Endothelial cell of umbilical vein (primary cell): ENCODE data around the gene ANKRD36C.
"Not testable (repeated sequence)": the region's sequence is repeated elsewhere in the genome, so short reads cannot be mapped to it uniquely, and the experiment has no call there.

Experiments
- CTCF ChIP-seq, 2 donors: IDR thresholded peaks; 1 replicate in 1 of 2; 2 replicates in 1 of 2; pipeline ENCODE4 v1.5.1; 2011; ENCODE audit warnings: low read length in 2 of 2, mild to moderate bottlenecking in 2 of 2, moderate library complexity in 2 of 2, control low read depth in 1 of 2, inconsistent platforms in 1 of 2, low read depth in 1 of 2; ENCODE audit not compliant: insufficient read depth in 1 of 2; ENCODE audit errors: extremely low read depth in 1 of 2
- EZH2 ChIP-seq: IDR thresholded peaks from 2 replicates; pipeline ENCODE4 v1.6.1; 2012; ENCODE audit warnings: borderline replicate concordance, low read depth, mild to moderate bottlenecking, moderate library complexity, low read length, inconsistent platforms; ENCODE audit not compliant: severe bottlenecking
- MAX ChIP-seq: IDR thresholded peaks from 2 replicates; pipeline ENCODE4 v1.6.1; 2011; ENCODE audit not compliant: insufficient read depth, insufficient read length
- POLR2AphosphoS5 ChIP-seq: IDR thresholded peaks from 2 replicates; pipeline ENCODE4 v1.6.1; 2012; ENCODE audit warnings: low read depth, mild to moderate bottlenecking, control low read depth, low read length, moderate library complexity; ENCODE audit not compliant: insufficient read depth

GRCh38 chr2:95796249-95797099 lies 195.2 kb downstream of the ANKRD36C start:
- not testable (repeated sequence) for TF ChIP-seq CTCF (IDR thresholded peaks at IDR 0.05; ENCODE audit: extremely low read depth in 1 of 2, insufficient read depth in 1 of 2, low read depth in 1 of 2, low read length in 2 of 2); EZH2; POLR2AphosphoS5; MAX
